Epithelial cell of proximal tubule (primary cell): ENCODE data around the gene UBA1. TPM values are rescaled to one million over a fixed set of nuclear protein-coding genes. Genes with fewer than 3 reads are reported as not detected.

Experiments used
- DNase-seq: peaks from one replicate; pipeline ENCODE4 v3.0.0-alpha.2; 2011; ENCODE audit warnings: low read depth
- H3K4me3 ChIP-seq: 2 replicates; pipeline ENCODE4 v1.5.1; 2011; ENCODE audit warnings: low read depth, mild to moderate bottlenecking, low read length
- total RNA-seq: library from RNA; depleted of rRNA; stranded (reverse); fragments of >200 nt; gene quantifications from 2 replicates; pipeline ENCODE4 v1.2.3, GENCODE V29; 2015
- TF ChIP-seq, protein P1 (sequence below): conservative IDR thresholded peaks from 2 replicates; pipeline ENCODE4 v1.5.1; 2012; ENCODE audit warnings: low read depth, mild to moderate bottlenecking, low read length

The UBA1 gene
- total RNA-seq, result 161 and 183 TPM in 2 replicates

- H3K4me3 ChIP-seq, result peak within 1 kb of the TSS; percentile 77
- TF ChIP-seq, protein P1, sequence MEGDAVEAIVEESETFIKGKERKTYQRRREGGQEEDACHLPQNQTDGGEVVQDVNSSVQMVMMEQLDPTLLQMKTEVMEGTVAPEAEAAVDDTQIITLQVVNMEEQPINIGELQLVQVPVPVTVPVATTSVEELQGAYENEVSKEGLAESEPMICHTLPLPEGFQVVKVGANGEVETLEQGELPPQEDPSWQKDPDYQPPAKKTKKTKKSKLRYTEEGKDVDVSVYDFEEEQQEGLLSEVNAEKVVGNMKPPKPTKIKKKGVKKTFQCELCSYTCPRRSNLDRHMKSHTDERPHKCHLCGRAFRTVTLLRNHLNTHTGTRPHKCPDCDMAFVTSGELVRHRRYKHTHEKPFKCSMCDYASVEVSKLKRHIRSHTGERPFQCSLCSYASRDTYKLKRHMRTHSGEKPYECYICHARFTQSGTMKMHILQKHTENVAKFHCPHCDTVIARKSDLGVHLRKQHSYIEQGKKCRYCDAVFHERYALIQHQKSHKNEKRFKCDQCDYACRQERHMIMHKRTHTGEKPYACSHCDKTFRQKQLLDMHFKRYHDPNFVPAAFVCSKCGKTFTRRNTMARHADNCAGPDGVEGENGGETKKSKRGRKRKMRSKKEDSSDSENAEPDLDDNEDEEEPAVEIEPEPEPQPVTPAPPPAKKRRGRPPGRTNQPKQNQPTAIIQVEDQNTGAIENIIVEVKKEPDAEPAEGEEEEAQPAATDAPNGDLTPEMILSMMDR, result peak; percentile 63
- DNase-seq, result peak; percentile 83
These were observed at the start of gene UBA1 for GRCh38 chrX:47193475-47194193. UBA1 (plus strand) TSS chrX:47193829; CDS start chrX:47198803, 4,974 bp downstream.

DNA sequence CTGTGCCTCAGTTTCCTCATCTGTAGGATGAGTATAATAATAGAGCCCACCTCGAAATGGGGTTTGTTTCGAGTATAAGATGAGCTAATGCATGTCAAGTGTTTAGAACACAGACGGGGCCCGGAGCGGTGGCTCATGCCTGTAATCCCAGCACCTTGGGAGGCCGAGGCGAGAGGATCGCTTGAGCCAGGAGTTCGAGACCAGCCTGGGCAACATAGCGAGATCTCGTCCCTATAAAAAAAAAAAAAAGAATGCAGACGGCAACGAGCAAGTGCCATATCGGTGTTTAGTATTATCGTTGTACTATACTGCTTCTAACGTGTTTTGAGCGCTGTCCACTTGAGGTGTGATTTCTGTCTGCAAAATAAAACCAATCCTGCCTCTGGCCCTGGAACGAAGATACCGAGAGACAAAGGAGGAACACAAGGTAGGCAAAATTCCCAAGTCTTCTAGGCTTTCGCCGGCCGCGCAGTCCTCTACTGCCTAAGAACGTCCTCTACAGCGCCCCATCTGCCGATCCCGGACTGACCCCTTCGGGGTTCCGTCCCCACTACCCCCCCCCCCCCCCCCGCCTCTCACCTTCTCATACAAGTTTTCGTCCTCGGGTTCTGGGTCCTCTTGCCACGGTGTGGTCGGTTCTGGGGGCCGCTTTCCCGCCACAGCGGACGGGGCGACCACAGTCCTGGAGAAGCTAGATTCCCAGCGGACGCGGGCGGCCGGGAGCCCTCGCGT lies 49.6 kb upstream of the UBA1 start:
- DNase-seq, result no peak
- H3K4me3 ChIP-seq, result peak overlapping the region; percentile 75
- TF ChIP-seq, protein P1, result no peak

DNA sequence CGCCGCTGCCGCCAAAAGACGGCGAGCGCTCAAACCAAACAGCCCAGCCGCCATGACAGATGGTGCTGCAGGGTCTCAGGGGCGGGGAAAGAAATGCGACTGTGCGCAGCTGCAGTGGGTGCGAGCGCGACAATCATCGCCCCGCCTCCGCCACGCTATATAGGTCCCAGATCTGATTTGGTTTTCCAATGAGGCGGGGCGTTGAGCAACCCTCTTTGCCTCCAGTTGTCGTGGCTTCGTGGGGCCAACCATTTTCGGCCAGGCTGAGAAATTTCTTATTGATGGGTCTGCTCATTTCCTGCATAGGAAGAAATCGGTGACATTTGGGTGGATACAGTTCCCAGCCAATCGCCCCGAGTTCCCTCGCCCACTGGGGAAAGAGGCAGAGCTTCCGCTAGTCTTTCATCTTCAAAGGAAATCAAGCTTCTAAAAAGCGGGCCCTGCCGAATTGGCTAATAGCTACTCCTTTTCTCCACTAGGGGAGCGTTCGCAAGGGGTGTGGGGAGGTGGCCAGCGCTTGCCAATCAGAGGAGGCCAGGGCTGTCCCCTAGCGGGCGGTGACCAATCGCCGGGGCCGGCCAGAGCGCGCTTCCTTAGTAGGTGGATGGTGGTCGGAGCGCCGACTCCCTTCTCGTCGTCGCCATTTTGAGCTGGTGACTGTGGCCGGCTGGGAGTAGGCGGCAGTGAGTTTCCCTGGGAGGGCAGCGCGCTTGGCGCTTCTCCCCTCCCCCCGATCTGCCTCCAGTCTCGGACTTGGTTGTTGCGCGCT lies 48.8 kb upstream of the UBA1 start, which contains the start of the genes NDUFB11 and RBM10:
NDUFB11 (minus strand) TSS at position 77 of the 769 bp plus-strand sequence; CDS start at position 54, 23 bp downstream.
RBM10 (plus strand) TSS at position 596 of the 769 bp plus-strand sequence. CDS start 2,261 bp downstream, outside the sequence.
- H3K4me3 ChIP-seq, result peak within 1 kb of the TSS; percentile 75
- TF ChIP-seq, protein P1, result peak; percentile 57
- peak; percentile 63 for DNase-seq

DNA sequence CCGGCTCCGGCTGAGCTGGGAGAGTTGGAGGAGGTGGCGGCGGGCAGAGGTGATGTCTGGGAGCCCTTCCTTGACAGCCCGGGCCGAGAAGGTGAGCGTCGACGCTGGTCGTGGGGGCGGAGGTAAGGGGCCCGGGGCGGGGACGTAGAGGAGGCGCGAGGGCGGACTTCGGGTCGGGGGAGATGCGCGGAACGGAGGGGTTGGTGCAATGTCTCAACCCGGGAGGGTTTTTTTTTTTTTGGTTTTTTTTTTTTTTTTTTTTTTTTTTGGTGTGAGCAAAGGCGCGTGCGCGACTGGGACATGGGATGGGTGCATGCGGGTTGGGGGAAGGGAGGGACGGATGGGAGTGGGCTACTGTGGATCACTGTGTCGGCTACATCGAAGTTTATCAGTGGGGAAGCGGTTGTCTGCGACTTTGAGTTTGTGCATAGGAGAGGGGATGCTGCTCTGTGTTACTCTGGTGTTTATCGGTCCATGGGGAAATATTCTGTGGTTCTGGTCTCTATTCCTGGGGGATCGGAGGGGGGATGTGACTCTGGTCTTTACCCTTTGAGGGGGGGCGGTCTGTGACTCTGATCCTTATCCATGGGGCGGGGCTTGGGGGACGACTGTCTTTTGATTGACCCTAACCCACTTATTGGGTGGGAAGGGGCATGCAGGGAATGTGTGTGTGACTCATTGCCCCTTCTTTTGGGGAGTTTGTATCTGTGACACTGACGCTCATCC lies 48.1 kb upstream of the UBA1 start:
- TF ChIP-seq, protein P1, result no peak
- no peak for DNase-seq
- H3K4me3 ChIP-seq, result peak overlapping the region; percentile 75

GRCh38 chrX:47146121-47146935 lies 47.3 kb upstream of the UBA1 start:
- no peak for DNase-seq
- TF ChIP-seq, protein P1, result no peak

More at GRCh38 chrX:47146121-47146935, 47.3 kb upstream of the UBA1 start:
- peak overlapping the region; percentile 75 for H3K4me3 ChIP-seq
